Type B pancreatic cell (in vitro differentiated cells): ENCODE data around the gene SMYD3. TPM values are rescaled to one million over a fixed set of nuclear protein-coding genes. Genes with fewer than 3 reads are reported as not detected.
A peak's percentile ranks its signal among the peaks of the same experiment; 100 is the strongest.
"Not testable (repeated sequence)": the region's sequence is repeated elsewhere in the genome, so short reads cannot be mapped to it uniquely, and the experiment has no call there.

Source experiments
- DNase-seq: peaks from one replicate; pipeline ENCODE4 v3.0.0; 2021; ENCODE audit warnings: mixed read lengths; ENCODE audit not compliant: unreplicated experiment; ENCODE audit errors: extremely low spot score
- H3K27ac Mint-ChIP-seq: 2 replicates; pipeline ENCODE4 v1.8.0; 2021; ENCODE audit warnings: mild to moderate bottlenecking, mixed read lengths
- H3K27me3 Mint-ChIP-seq: 2 replicates; pipeline ENCODE4 v1.8.0; 2021; ENCODE audit warnings: mixed read lengths
- H3K36me3 Mint-ChIP-seq: 2 replicates; pipeline ENCODE4 v1.8.0; 2021; ENCODE audit warnings: mixed read lengths
- H3K4me1 Mint-ChIP-seq: one replicate; pipeline ENCODE4 v1.8.0; 2021; ENCODE audit warnings: mixed read lengths; ENCODE audit not compliant: unreplicated experiment
- H3K4me3 Mint-ChIP-seq: 2 replicates; pipeline ENCODE4 v1.8.0; 2021; ENCODE audit warnings: mild to moderate bottlenecking, mixed read lengths
- H3K9me3 Mint-ChIP-seq: 2 replicates; pipeline ENCODE4 v1.8.0; 2021; ENCODE audit warnings: mixed read lengths
- CTCF ChIP-seq: fragments of 200-600 bp; sonication (generic); conservative IDR thresholded peaks from 2 replicates; pipeline ENCODE4 v1.5.0; 2021; ENCODE audit warnings: antibody characterized with exemption, mild to moderate bottlenecking
- total RNA-seq: library from RNA; stranded (reverse); gene quantifications from 2 replicates; pipeline ENCODE4 v1.2.1, GENCODE V29; 2021; ENCODE audit warnings: low replicate concordance

The SMYD3 gene
- total RNA-seq, 1 donor from 2014 or later: 19.4 TPM

GRCh38 chr1:245748646-245749045 lies 758.4 kb downstream of the SMYD3 start:
- H3K27ac Mint-ChIP-seq: no peak overlapping the region
- peaks cover 18% of the 10 kb centered on the region for H3K36me3 Mint-ChIP-seq
- DNase-seq: no peak
- H3K9me3 Mint-ChIP-seq: peaks cover 9% of the 10 kb centered on the region
- peaks cover 20% of the 10 kb centered on the region for H3K4me1 Mint-ChIP-seq
- no peak for TF ChIP-seq CTCF
- H3K4me3 Mint-ChIP-seq: no peak overlapping the region
- H3K27me3 Mint-ChIP-seq: peaks cover 3% of the 10 kb centered on the region

GRCh38 chr1:245748240-245748639 lies 758.8 kb downstream of the SMYD3 start:
- no peak for DNase-seq
- peaks cover 18% of the 10 kb centered on the region for H3K36me3 Mint-ChIP-seq
- H3K27me3 Mint-ChIP-seq: peaks cover 3% of the 10 kb centered on the region
- H3K9me3 Mint-ChIP-seq: peaks cover 9% of the 10 kb centered on the region
- H3K27ac Mint-ChIP-seq: no peak overlapping the region
- peaks cover 24% of the 10 kb centered on the region for H3K4me1 Mint-ChIP-seq
- H3K4me3 Mint-ChIP-seq: no peak overlapping the region
- no peak for TF ChIP-seq CTCF

- Mint-ChIP-seq H3K27me3 (peaks cover 3% of the 10 kb centered on the region), H3K4me3 (peak overlapping the region; percentile 49), H3K9me3 (peaks cover 11% of the 10 kb centered on the region), H3K27ac (no peak overlapping the region), H3K4me1 (peaks cover 16% of the 10 kb centered on the region), H3K36me3 (peaks cover 17% of the 10 kb centered on the region)
- no peak for TF ChIP-seq CTCF
- DNase-seq: no peak
Measured at GRCh38 chr1:245742896-245743295, 764.2 kb downstream of the SMYD3 start.

GRCh38 chr1:245740336-245740735 lies 766.7 kb downstream of the SMYD3 start:
- H3K4me3 Mint-ChIP-seq, DNase-seq, H3K36me3 Mint-ChIP-seq, H3K27me3 Mint-ChIP-seq, H3K27ac Mint-ChIP-seq, H3K9me3 Mint-ChIP-seq: not testable (repeated sequence)
- peaks cover 16% of the 10 kb centered on the region for H3K4me1 Mint-ChIP-seq

- Mint-ChIP-seq H3K9me3 (peaks cover 39% of the 10 kb centered on the region), H3K27me3 (no peaks in the 10 kb centered on the region), H3K36me3 (no peaks in the 10 kb centered on the region), H3K4me1 (no peaks in the 10 kb centered on the region), H3K4me3 (no peak overlapping the region), H3K27ac (no peak overlapping the region)
- no peak for DNase-seq
- no peak for TF ChIP-seq CTCF
Measured at GRCh38 chr1:245730801-245731200, 776.3 kb downstream of the SMYD3 start.

- peaks cover 36% of the 10 kb centered on the region for H3K9me3 Mint-ChIP-seq
- H3K4me1 Mint-ChIP-seq, H3K27me3 Mint-ChIP-seq, H3K36me3 Mint-ChIP-seq, H3K27ac Mint-ChIP-seq, H3K4me3 Mint-ChIP-seq, DNase-seq: not testable (repeated sequence)
Measured at GRCh38 chr1:245728035-245728434, 779.0 kb downstream of the SMYD3 start.

- Mint-ChIP-seq H3K9me3 (no peaks in the 10 kb centered on the region), H3K4me1 (no peaks in the 10 kb centered on the region), H3K4me3 (no peak overlapping the region), H3K27ac (no peak overlapping the region), H3K27me3 (no peaks in the 10 kb centered on the region), H3K36me3 (no peaks in the 10 kb centered on the region)
- DNase-seq: no peak
- no peak for TF ChIP-seq CTCF
Measured at GRCh38 chr1:245721488-245721887, 785.6 kb downstream of the SMYD3 start.
